Effector memory CD8-positive, alpha-beta T cell (primary cell): Measurements from ENCODE around the gene S100A1.
A peak's percentile ranks its signal among the peaks of the same experiment; 100 is the strongest.
"Not testable (repeated sequence)": the region's sequence is repeated elsewhere in the genome, so short reads cannot be mapped to it uniquely, and the experiment has no call there.

ENCODE experiments used
- ATAC-seq: fragments of 150-1000 bp; cut with Tn5 transposase; replicated peaks from 2 replicates; pipeline ENCODE4 v1.10.0; 2021; ENCODE audit warnings: mild to moderate bottlenecking, moderate library complexity
- DNase-seq, 3 experiments: peaks; one replicate each; pipeline ENCODE4 v3.0.0; 2021
- H3K27ac Mint-ChIP-seq, 2 donors: one replicate each; pipeline ENCODE4 v1.8.0; 2022; ENCODE audit warnings: mild to moderate bottlenecking in 2 of 2, mixed read lengths in 2 of 2, moderate library complexity in 2 of 2
- H3K27me3 Mint-ChIP-seq, 2 donors: one replicate each; pipeline ENCODE4 v1.8.0; 2022; ENCODE audit warnings: mixed read lengths in 2 of 2
- H3K36me3 Mint-ChIP-seq: one replicate; pipeline ENCODE4 v1.8.0; 2022; ENCODE audit warnings: mild to moderate bottlenecking, moderate library complexity, mixed read lengths; ENCODE audit not compliant: insufficient read depth
- H3K4me1 Mint-ChIP-seq, 2 donors: one replicate each; pipeline ENCODE4 v1.8.0; 2022; ENCODE audit warnings: low read depth in 2 of 2, mixed read lengths in 2 of 2
- H3K4me3 Mint-ChIP-seq, 2 donors: one replicate each; pipeline ENCODE4 v1.8.0; 2022; ENCODE audit warnings: mild to moderate bottlenecking in 2 of 2, mixed read lengths in 2 of 2, moderate library complexity in 2 of 2
- H3K9me3 Mint-ChIP-seq, 2 donors: one replicate each; pipeline ENCODE4 v1.8.0; 2022; ENCODE audit warnings: mixed read lengths in 2 of 2

S100A1 gene

DNA sequence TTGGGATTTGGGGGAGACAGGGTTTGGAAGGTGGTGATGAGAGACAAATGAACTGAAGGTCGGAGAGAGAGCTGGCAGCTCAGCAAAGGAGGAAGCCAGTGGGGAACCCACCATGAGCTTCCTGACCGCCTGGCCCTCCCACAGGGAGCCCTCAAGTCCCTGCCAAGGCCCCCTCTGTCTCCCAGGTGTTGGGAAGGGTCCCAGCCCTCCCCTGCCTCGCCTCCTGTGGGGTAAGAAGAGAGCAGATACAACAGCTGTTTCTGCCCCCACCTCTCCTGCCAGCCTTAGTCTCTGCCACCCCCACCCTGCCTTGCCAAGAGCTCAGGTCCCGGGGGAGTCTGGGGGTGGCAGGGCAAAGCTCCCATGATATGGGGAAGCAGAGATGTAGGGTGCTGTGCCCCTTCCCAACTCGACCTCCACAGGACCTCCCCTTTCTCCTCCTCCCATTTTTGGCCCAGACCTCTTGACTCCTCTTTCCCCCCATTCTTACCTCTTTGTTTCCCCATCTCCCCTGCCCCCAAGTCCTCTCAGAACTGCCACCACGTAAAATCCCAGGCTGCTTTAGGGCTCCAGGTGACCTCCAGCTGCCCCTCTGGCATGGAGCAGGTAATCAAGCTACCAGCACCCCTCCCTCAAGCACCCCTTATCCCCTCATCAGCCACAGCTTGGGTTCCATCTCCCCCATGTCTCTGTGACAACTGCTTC is 556 bp downstream of the S100A1 start:
- ATAC-seq: no peak
- no peak overlapping the region for H3K27ac Mint-ChIP-seq
- H3K27me3 Mint-ChIP-seq: peaks cover 0 to 12% of the 10 kb centered on the region in 2 donors

DNA sequence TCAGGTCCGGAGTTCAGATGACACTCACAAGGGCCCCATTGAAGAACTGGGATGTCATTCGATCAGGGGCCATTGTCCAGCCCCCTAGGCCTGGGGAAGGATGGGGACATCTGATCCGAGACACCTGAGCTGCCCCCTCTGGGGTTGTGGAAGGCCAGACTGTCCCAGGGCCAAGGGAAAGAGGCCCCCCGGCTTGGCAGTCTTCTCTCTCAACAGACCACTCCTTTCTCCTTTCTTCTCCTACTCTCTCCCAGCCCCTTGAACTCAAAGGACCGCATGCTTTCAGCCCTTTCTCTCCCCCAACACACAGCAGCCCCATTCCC is 1.1 kb downstream of the S100A1 start:
- Mint-ChIP-seq H3K27ac (no peak overlapping the region), H3K27me3 (peaks cover 0 to 12% of the 10 kb centered on the region in 2 donors), H3K36me3 (peaks cover 21% of the 10 kb centered on the region), H3K9me3 (no peaks in the 10 kb centered on the region), H3K4me3 (no peak overlapping the region), H3K4me1 (peaks cover 7 to 19% of the 10 kb centered on the region in 2 donors)
- ATAC-seq: no peak
- DNase-seq: no peak

More for the DNA sequence above, 556 bp downstream of the S100A1 start:
- peaks cover 16% of the 10 kb centered on the region for H3K36me3 Mint-ChIP-seq
- H3K4me3 Mint-ChIP-seq: no peak overlapping the region
- H3K4me1 Mint-ChIP-seq: peaks cover 7 to 17% of the 10 kb centered on the region in 2 donors
- DNase-seq: no peak
- H3K9me3 Mint-ChIP-seq: no peaks in the 10 kb centered on the region

DNA sequence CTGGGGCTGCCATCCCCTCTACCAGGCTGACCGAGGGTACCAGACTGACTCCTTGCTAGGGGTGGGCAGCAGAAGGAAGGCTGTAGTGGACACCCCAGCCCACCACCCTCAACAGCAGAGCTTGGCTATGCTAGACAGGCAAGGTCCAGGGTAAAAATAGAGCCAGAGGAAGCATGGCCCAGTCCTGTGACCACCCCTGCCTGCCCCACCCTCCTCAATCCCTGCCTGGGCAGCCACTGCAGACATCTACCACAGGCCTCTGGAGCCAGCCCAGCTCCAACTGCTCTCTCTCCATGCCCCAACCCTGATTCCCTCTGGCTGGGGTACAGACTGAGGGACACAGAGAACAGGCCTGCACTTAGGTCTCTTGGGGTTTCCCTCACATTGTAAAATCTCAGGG is 1.7 kb downstream of the S100A1 start:
- H3K27me3 Mint-ChIP-seq: peaks cover 0 to 12% of the 10 kb centered on the region in 2 donors
- H3K4me3 Mint-ChIP-seq: no peak overlapping the region
- DNase-seq (no peak), ATAC-seq (no peak)
- peaks cover 26% of the 10 kb centered on the region for H3K36me3 Mint-ChIP-seq
- peaks cover 9 to 22% of the 10 kb centered on the region in 2 donors for H3K4me1 Mint-ChIP-seq
- H3K27ac Mint-ChIP-seq: no peak overlapping the region
- H3K9me3 Mint-ChIP-seq: no peaks in the 10 kb centered on the region

DNA sequence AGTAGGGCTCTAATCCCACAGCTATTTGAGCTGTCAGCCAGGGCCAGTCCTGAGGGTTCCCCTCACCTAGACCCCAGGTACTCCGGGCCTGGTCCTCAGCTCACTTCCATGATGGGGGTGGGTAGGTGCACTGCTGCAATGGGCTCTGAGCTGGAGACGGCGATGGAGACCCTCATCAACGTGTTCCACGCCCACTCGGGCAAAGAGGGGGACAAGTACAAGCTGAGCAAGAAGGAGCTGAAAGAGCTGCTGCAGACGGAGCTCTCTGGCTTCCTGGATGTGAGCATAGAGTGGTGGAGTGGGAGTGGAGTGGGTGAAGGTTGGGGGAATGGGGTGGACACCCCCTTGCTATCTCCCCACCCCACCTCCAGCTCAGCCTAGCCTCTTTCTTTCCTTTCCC is 2.1 kb downstream of the S100A1 start:
- no peak for ATAC-seq
- H3K27me3 Mint-ChIP-seq: peaks cover 0 to 12% of the 10 kb centered on the region in 2 donors
- H3K36me3 Mint-ChIP-seq: peaks cover 28% of the 10 kb centered on the region
- peaks cover 10 to 22% of the 10 kb centered on the region in 2 donors for H3K4me1 Mint-ChIP-seq
- no peaks in the 10 kb centered on the region for H3K9me3 Mint-ChIP-seq
- DNase-seq: no peak
- no peak overlapping the region for H3K4me3 Mint-ChIP-seq
- H3K27ac Mint-ChIP-seq: no peak overlapping the region

DNA sequence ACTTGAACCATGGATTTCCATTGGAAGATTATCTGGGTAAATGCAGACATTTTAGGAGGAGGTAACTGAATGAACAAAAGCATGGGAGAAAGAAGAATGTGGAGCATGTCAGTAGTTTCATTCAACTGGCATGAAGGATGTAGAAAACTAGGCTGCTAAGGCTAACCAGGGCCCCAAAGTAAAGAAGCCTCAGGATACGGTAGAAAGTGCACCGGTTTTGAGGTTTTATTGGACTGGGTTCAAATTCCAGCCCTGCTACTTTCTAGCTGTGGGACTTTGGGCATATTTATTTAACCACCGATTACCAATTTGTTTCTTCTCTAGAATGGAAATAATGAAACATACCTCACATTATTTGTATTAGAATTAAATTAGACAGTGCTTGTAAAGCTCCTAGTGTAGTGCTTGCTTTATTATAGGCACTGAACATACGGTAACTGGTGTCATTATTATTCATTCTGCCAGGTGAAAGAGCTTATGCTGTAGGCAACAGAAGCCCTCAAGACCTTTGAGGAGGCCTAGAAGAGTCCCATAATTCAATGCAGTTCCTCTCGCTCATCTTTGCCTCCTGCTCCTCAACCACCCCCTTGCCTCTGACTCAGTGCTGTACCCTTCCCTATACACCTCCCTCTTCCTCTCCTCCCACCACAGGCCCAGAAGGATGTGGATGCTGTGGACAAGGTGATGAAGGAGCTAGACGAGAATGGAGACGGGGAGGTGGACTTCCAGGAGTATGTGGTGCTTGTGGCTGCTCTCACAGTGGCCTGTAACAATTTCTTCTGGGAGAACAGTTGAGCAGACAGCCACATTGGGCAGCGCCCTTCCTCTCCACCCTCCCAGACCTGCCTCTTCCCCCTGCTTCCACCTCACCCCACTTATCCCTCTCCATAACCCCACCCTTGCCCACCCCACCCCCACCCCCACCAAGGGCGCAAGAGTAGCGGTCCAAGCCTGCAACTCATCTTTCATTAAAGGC is 3.1 kb downstream of the S100A1 start:
- H3K4me1 Mint-ChIP-seq: peaks cover 13 to 25% of the 10 kb centered on the region in 2 donors
- H3K36me3 Mint-ChIP-seq: peaks cover 31% of the 10 kb centered on the region
- H3K27ac Mint-ChIP-seq: no peak overlapping the region
- H3K4me3 Mint-ChIP-seq: no peak overlapping the region
- ATAC-seq (no peak), DNase-seq (no peak)
- H3K27me3 Mint-ChIP-seq: peaks cover 0 to 12% of the 10 kb centered on the region in 2 donors
- no peaks in the 10 kb centered on the region for H3K9me3 Mint-ChIP-seq

DNA sequence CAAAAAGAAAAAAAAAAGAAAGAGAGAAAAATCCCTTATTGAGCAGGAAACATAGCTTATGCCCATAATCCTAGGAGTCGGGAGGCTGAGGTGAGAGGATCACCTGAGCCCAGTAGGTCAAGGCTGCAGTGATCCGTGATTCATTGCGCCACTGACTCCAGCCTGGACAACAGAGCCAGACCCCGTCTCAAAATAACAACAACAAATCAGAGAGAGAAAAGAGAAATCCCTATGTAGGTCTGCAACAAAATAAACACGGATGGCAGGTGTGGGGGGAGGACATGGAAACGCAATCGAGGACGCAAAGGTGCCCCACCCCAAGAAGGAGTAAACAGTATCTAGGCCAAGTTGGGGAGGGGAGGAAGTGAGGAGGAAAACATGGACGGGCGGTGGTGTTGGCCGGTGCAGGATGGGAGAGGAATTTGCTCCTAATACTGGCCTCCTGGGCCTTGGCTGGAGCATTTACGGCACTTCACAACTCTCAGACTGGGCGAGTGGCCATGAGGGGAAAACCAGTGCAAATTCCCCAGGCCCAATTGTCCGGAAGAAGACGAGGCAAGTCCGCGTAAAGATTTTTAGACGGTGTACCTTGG is 5.0 kb downstream of the S100A1 start:
- Mint-ChIP-seq H3K4me1 (peaks cover 28 to 34% of the 10 kb centered on the region in 2 donors), H3K27me3 (no peaks in the 10 kb centered on the region), H3K9me3 (no peaks in the 10 kb centered on the region), H3K36me3 (peaks cover 50% of the 10 kb centered on the region), H3K27ac (peak overlapping the region; percentile 100), H3K4me3 (peak overlapping the region; percentile 99 to 100)
- DNase-seq: no peak
- ATAC-seq: no peak

DNA sequence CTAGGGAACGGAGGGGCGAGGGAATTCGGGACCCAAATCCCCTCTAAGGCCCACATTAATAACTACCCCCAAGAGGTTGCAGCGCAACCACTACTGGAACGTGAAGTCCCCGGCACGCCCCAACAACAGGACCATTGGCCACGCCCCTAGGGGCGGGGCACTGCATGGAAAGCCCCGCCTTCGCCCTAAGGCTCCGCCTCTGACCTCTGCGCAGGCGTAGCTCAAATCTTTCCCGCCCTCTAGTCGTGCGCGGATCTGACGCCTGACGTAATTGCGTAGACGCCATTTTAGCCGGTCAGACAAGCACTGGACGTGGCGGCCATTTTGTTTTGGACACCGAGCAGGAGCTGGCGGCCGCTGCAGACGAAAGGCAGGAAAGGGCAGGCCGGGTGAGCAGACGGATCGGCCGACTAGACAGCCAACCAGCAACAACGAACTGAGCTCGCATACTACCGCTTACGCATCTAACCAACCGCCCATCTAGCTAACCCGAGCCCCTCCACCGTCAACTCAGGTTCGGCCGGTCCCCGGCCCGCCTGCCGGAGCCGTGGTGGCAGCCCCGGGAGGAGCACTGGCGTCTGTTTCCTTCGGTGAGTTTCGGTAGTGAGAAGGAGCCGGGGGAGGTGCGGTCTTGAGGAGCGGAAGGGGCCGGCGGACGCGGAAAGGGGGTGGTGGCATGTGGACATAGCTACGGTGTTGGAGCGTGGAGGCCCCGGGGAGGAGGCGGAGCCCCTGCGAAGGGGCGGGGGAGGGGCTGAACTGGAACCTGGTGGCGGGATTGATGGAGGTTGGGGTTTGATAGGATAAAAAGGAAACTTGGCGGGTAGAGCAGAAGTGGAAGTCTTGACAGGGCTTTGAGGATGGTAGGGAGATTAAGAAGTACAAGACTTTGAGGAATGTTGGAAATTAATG is 5.8 kb downstream of the S100A1 start, which contains the start of gene CHTOP:
TSS of gene CHTOP (plus strand) at position 313 of the 912 bp plus-strand sequence. CDS start 2,523 bp downstream, outside the sequence.
- H3K27me3 Mint-ChIP-seq: no peaks in the 10 kb centered on the region
- peaks cover 57% of the 10 kb centered on the region for H3K36me3 Mint-ChIP-seq
- no peaks in the 10 kb centered on the region for H3K9me3 Mint-ChIP-seq
- H3K4me3 Mint-ChIP-seq: peak within 1 kb of the TSS; percentile 99 to 100
- H3K4me1 Mint-ChIP-seq: peaks cover 28 to 34% of the 10 kb centered on the region in 2 donors
- ATAC-seq: peak; percentile 86
- DNase-seq: peak; percentile 94 to 99 (median 98)
- peak within 1 kb of the TSS; percentile 100 for H3K27ac Mint-ChIP-seq

DNA sequence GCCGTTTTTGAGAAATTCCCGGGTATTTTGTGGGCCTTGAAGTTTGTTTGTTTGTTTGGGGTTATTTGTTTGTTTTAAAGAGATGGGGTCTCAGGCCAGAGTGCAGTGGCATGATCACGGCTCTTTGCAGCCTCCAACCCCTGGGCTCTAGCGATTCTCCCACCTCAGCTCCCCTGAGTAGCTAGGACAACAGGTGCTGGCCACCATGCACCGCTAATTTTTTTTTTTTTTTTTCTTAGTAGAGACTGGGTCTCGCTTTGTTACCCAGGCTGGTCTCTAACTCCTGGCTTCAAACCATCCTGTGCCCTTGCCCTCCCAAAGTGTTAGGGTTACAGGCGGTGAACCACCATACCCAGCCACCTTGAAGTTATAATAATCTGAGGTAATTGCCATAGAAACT is 7.6 kb downstream of the S100A1 start:
- DNase-seq (no peak), ATAC-seq (no peak)
- no peaks in the 10 kb centered on the region for H3K9me3 Mint-ChIP-seq
- peaks cover 30 to 34% of the 10 kb centered on the region in 2 donors for H3K4me1 Mint-ChIP-seq
- H3K36me3 Mint-ChIP-seq: peaks cover 71% of the 10 kb centered on the region
- H3K27ac Mint-ChIP-seq: peak overlapping the region; percentile 100
- no peaks in the 10 kb centered on the region for H3K27me3 Mint-ChIP-seq
- H3K4me3 Mint-ChIP-seq: peak overlapping the region; percentile 99 to 100

DNA sequence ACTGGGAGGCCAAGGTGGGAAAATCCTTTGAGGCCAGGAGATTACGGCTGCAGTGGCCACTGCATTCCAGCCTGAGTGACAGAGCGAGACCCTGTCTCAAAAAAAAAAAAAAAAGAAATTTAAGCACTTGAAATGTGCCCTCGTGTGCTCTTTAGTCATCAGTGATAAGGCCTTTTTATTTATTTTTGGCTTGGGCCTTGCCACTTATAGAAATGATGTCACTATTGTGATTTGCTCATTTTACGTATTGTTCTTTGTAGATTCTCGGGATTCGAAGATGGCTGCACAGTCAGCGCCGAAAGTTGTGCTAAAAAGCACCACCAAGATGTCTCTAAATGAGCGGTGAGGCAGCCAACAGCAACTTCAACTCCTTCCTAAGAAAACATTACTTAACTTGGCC is 8.1 kb downstream of the S100A1 start:
- ATAC-seq (no peak), DNase-seq (no peak)
- H3K9me3 Mint-ChIP-seq: no peaks in the 10 kb centered on the region
- peak overlapping the region; percentile 100 for H3K27ac Mint-ChIP-seq
- no peaks in the 10 kb centered on the region for H3K27me3 Mint-ChIP-seq
- H3K4me3 Mint-ChIP-seq: peak overlapping the region; percentile 99 to 100
- H3K4me1 Mint-ChIP-seq: peaks cover 34 to 35% of the 10 kb centered on the region in 2 donors
- H3K36me3 Mint-ChIP-seq: peaks cover 76% of the 10 kb centered on the region

DNA sequence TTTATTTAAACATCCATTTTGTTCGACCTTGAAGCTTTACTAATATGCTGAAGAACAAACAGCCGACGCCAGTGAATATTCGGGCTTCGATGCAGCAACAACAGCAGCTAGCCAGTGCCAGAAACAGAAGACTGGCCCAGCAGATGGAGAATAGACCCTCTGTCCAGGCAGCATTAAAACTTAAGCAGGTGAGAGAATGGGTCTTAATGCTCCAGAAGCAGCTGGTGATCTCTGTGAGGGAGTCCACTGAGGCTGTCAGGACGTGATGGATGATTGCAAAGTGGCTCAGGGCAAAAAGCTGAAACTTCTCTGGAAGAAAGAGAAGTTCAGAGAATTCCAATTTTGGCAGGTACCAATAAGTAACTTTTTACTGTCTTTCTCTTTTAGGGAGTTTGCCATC is 10.0 kb downstream of the S100A1 start:
- peaks cover 90% of the 10 kb centered on the region for H3K36me3 Mint-ChIP-seq
- peak overlapping the region in 1 of 2 donors; percentile 29 for H3K27ac Mint-ChIP-seq
- H3K9me3 Mint-ChIP-seq: no peaks in the 10 kb centered on the region
- peaks cover 33 to 46% of the 10 kb centered on the region in 2 donors for H3K4me1 Mint-ChIP-seq
- ATAC-seq (no peak), DNase-seq (no peak)
- H3K4me3 Mint-ChIP-seq: no peak overlapping the region
- no peaks in the 10 kb centered on the region for H3K27me3 Mint-ChIP-seq

DNA sequence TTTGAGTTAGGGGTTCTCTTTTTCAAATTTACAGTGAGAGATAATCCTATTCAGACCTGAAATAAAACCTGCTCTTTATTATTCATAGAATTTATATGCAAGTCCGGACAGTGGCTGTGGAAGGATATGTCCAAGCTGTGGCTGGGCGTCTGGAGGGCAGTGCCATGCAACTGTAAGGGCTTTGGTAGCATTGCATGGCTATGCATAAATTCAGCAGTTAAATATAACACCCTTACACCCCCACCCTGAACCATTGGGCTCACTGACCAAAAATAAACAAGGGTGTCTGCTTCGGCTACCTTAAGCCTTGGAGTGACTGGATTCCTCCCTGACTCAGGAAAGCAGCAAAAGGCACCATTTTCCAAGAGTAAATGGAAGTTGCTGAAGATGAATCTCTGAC is 11.0 kb downstream of the S100A1 start:
- Mint-ChIP-seq H3K27me3 (no peaks in the 10 kb centered on the region), H3K4me1 (peaks cover 35 to 49% of the 10 kb centered on the region in 2 donors), H3K4me3 (no peak overlapping the region), H3K9me3 (no peaks in the 10 kb centered on the region), H3K36me3 (peaks cover 90% of the 10 kb centered on the region), H3K27ac (no peak overlapping the region)
- ATAC-seq (no peak), DNase-seq (no peak)

DNA sequence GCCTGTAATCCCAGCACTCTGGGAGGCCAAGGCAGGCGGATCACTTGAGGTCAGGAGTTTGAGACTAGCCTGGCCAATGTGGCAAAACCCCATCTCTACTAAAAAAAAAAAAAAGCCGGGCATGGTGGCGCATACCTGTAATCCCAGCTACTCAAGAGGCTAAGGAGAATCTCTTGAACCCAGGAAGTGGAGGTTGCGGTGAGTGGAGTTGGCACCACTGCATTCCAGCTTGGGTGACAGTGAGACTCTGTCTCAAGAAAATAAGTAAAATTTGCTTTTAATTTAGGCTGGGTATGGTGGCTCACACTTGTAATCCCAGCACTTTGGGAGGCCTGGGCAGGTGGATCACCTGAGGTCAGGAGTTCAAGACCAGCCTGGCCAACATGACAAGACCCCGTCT is 12.0 kb downstream of the S100A1 start:
- Mint-ChIP-seq H3K4me1 (peaks cover 31 to 46% of the 10 kb centered on the region in 2 donors), H3K27ac (peak overlapping the region in 1 of 2 donors; percentile 38), H3K36me3 (peaks cover 92% of the 10 kb centered on the region)
- H3K4me3 Mint-ChIP-seq, ATAC-seq, DNase-seq, H3K27me3 Mint-ChIP-seq, H3K9me3 Mint-ChIP-seq: not testable (repeated sequence)
